ENCODE results near the gene PET100.

The PET100 gene, protein sequence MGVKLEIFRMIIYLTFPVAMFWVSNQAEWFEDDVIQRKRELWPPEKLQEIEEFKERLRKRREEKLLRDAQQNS

DNA sequence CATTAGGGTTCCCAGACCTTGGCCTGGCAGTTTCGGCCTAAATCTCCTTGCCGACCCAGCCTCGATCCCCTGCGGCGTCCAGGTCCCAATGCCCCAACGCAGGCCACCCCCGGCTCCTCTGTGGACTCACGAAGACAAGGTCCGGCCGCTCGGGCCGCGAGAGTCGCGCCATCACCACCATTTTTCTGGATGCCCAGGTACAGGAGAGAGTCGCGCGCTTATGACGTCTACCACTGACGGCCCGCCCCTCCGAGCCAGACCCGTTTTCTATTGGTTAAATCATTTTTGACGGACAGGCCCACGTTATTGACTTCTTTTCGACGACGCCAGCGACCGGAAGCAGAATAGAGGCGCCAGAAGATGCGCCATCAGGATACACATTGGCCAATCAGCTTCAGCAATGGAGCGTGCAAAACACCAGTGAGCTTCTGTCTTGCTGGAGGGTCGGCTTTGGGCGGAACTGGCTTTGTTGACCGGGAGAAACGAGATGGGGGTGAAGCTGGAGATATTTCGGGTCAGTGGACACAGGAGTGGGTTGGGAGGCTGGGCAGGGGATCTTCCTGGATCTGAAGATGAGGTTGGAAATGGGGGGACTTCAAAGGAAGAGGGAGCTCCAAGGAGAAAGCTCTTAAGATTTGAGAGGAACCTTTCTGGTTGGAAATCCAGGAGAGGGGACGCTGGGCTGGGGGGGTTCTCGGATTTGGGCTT is at the start of gene PET100, which contains the start of gene XAB2:
Gene PET100, plus strand, starts transcription at position 447 of the 708 bp plus-strand sequence. Its CDS starts 41 bp downstream, at position 488.
Gene XAB2, minus strand, starts transcription at position 199 of the 708 bp plus-strand sequence. Its CDS starts 18 bp downstream, at position 181.
- DNase-seq = peak; percentile 99

DNA sequence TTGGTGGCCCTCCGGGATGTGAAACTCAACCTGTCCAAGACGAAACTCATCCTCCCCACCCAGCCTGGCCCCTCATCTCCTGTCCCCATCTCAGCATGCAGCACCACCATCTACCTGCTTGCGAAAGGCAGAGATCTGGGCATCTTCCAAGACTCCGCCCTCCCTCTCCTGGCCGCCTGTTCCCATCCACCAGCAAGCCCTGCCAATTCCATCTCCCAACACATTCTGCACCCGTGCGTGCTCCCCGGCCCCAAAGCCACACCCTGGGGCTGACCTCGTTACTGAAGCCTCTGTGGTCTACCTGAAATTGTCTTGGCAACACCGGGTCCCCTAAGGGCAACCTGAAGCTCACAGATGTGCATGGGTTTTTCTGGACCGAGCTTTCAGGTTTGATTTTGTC is 47.1 kb upstream of the PET100 start:
- no peak for DNase-seq

GRCh38 chr19:7589822-7590221 is 39.8 kb upstream of the PET100 start:
- no peak for DNase-seq

- DNase-seq = no peak
These were observed 39.3 kb upstream of the PET100 start for GRCh38 chr19:7590256-7590655.

DNA sequence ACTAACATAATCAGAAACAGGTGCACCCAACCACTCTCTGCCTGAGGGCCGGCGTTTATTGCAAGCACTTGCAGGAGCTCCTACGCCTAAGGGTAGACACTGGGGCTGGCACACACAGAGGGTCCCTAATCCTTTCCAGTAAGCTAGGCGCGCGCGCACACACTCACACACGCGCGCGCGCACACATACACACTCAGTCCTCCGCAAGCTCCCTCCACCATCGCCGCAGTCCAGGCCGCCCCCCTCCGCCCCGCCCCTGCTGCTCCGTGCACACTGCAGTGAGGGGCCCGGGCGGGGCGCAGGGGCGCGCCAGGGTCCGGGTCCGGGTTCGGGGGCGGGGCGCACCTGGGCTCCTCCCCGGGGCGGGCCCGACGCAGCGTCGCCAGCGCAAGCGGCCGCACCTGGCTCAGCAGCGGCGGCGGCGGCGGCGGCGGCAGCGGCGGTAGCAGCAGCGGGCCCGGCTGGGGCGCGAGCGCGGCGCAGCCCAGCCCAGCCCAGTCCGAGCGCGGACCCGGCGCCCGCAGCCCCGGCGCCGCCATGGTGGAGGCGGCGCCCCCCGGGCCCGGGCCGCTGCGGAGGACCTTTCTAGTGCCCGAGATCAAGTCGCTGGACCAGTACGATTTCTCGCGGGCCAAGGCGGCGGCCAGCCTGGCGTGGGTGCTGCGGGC is 34.0 kb upstream of the PET100 start, which contains the start of gene CAMSAP3:
Gene CAMSAP3, plus strand, starts transcription at position 398 of the 668 bp plus-strand sequence. Its CDS starts 140 bp downstream, at position 538.
- DNase-seq = no peak

DNA sequence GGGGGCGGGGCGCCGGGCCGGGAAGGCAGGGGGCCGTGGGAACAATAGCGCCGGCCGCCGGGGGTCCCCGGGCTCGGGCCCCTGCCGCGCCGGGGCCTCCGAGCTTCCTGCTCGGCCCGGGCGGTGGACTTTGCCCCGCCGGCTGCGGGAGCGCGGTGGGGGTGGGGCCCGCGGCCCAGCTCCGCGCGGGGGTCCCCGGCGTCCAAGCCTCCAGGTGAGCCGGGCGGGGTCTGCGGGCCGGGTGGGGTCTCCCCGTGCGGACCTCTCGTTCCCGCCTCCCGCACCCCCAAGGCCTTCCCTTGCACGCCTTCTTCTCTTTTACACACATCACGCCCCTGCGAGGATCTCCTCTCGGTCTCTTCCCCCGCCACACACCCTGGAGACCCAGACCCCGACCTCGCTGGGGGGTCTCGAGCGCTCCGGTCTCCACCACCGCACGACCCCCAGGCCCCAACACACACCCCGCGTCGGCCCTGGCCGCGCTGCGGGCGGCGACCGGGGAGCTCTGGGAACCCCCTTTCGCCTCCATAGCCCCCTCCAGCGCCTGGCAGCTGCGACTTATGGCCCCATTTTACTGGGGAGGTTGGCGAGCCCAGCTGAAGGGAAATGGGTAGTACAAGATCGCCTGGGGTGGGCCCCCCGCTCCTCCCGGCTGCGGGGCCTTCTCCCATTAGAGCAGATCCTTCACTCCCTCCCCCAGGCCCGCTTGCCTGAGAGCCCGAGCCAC is 33.2 kb upstream of the PET100 start:
- DNase-seq = no peak

GRCh38 chr19:7597689-7598088 is 31.9 kb upstream of the PET100 start:
- DNase-seq = no peak

- no peak for DNase-seq
These were observed 31.4 kb upstream of the PET100 start for GRCh38 chr19:7598180-7598579.

- no peak for DNase-seq
These were observed 28.9 kb upstream of the PET100 start for GRCh38 chr19:7600721-7601120.

DNA sequence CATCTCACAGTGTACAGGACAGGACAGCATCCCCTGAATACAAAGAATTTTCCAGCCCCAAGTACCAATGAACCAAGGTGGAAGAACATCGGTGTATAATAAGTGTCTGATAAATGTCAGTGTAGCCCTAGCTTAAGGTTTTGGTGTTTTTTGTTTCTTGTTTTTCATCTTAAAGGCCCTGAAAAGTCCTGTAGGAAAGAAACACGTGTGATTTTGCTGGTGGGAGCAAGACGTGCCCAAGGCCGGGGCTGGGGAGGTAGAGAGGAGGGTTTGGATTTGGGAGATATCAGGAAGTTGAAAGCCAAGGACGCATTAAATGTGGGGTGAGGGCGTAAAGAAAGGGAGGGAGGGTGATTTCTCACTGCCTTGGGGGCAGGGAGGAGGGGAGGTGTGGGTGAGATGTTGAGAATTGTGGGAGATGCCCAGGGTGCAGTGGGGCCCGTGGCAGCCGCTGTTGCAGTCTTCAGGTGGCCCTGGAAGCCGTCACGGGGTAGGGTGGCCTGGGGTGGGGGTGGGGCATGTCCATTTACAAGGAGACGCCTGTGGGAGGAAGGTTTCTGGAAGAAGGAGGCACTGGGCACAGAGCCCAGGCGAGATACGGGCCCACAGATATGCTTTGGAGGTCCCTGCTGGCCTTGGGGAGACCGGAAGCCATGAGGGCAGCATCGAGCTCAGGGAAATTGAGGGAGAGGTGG is 27.2 kb upstream of the PET100 start:
- DNase-seq = no peak

DNA sequence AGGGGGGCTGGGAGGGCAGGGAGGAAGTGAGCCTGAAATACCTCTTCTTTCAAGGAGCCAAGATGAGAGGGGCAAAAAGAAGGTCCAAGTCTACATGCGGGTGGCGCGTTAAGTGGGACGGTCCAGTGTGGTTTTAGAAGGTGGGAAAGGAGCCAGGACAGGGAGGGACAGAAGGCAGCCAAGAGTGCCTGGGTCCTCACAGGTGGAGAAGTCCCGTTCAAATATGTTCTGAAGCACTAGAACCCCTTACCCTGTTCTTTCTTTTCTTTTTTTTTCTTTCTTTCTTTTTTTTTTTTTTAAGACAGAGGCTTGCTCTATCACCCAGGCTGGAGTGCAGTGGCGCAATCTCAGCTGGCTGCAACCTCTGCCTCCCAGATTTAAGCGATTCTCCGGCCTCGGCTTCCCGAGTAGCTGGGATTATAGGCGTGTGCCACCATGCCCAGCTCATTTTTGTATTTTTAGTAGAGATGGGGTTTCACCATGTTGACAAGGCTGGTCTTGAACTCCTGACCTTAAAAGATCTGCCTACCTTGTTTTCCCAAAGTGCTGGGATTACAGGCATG is 26.6 kb upstream of the PET100 start:
- DNase-seq = no peak

GRCh38 chr19:7603919-7604318 is 25.7 kb upstream of the PET100 start:
- DNase-seq = no peak

DNA sequence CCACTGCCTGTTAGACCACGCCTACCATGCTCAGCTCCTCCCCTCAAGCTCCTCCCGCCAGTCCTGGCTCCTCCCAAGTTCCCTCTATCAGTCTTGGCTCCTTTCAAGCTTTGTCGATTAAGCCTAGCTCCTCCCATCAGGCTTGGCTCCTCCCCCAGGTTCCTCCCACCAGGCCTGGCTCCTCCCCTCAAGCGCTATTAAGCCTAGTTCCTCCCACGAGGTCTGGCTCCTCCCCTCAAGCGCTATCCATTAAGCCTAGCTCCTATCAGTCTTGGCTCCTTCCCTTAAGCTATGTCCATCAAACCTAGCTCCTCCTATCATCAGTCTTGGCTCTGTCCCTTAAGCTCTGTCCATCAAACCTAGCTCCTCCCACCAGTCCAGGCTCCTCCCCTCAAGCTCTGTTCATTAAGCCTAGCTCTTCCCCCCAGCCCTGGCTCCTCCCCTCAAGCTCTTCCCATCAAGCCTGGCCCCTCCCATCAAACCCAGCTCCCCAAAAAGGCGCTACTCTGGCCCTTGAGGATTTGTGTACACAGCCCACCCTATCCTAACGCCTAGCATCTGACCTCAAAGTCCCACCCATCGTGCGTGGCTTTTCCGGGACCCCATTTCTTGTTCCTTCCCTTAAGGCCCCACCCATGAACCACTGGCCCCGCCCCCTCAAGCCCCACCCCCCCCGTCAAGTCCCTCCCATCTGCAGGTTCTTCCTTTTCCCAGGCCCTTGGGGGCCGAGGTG is 23.9 kb upstream of the PET100 start:
- peak; percentile 48 for DNase-seq

DNA sequence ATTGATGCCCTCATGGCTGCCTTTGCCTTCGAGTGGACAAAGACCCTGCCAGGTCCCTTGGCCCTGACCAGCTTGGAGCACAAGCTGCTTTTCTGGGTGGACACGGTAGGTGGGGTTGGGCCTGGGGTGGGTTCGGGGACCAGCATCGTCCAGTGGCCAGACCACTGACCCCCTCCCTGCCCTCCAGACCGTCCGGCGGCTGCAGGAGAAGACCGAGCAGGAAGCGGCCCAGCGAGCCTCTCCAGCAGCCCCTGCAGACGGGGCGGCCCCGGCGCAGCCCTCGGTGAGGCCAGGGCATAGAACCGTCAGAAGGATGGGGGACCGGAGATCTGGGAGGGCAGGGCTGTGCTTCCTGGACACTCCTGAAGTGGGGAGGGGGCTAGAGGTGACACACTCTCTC is 23.3 kb upstream of the PET100 start:
- DNase-seq = no peak

GRCh38 chr19:7607212-7607873 is 22.2 kb upstream of the PET100 start:
- DNase-seq = no peak

- no peak for DNase-seq
These were observed 21.6 kb upstream of the PET100 start for GRCh38 chr19:7607874-7608560.

GRCh38 chr19:7610491-7611240 is 18.9 kb upstream of the PET100 start:
- DNase-seq = no peak

- DNase-seq = no peak
These were observed 17.9 kb upstream of the PET100 start for GRCh38 chr19:7611541-7612279.
